GM18526 (cell line): ENCODE data around the gene PGAM1.

Experiments
- POLR2A ChIP-seq: IDR thresholded peaks from 3 replicates; pipeline ENCODE4 v1.6.1; 2011; ENCODE audit not compliant: insufficient read length; ENCODE audit errors: extremely low read depth

PGAM1 gene

GRCh38 chr10:97435211-97435610 lies 9.2 kb downstream of the PGAM1 start:
- TF ChIP-seq POLR2A, result no peak

- no peak for TF ChIP-seq POLR2A
Measured at GRCh38 chr10:97442277-97442676, 16.3 kb downstream of the PGAM1 start.

GRCh38 chr10:97444212-97444611 lies 18.2 kb downstream of the PGAM1 start:
- no peak for TF ChIP-seq POLR2A

GRCh38 chr10:97445357-97445721 lies 19.3 kb downstream of the PGAM1 start:
- TF ChIP-seq POLR2A, result no peak

GRCh38 chr10:97445722-97446639 lies 20.0 kb downstream of the PGAM1 start, which contains the start of the genes EXOSC1 and ZDHHC16:
EXOSC1 (minus strand) TSS chr10:97446006; CDS start chr10:97445985, 21 bp downstream.
ZDHHC16 (plus strand) TSS chr10:97446175; CDS start chr10:97451676, 5,501 bp downstream.
- TF ChIP-seq POLR2A, result peak; percentile 89

- TF ChIP-seq POLR2A, result no peak
Measured at GRCh38 chr10:97450828-97451227, 24.8 kb downstream of the PGAM1 start.

GRCh38 chr10:97451605-97452004 lies 25.6 kb downstream of the PGAM1 start:
- no peak for TF ChIP-seq POLR2A

- TF ChIP-seq POLR2A, result no peak
Measured at GRCh38 chr10:97452352-97452751, 26.4 kb downstream of the PGAM1 start.

GRCh38 chr10:97454330-97455036 lies 28.5 kb downstream of the PGAM1 start:
- TF ChIP-seq POLR2A, result no peak

GRCh38 chr10:97456034-97456685 lies 30.2 kb downstream of the PGAM1 start:
- no peak for TF ChIP-seq POLR2A

GRCh38 chr10:97456686-97457065 lies 30.7 kb downstream of the PGAM1 start:
- no peak for TF ChIP-seq POLR2A

GRCh38 chr10:97459111-97459510 lies 33.1 kb downstream of the PGAM1 start:
- TF ChIP-seq POLR2A, result no peak

GRCh38 chr10:97459933-97460332 lies 33.9 kb downstream of the PGAM1 start:
- TF ChIP-seq POLR2A, result no peak

GRCh38 chr10:97462309-97462708 lies 36.3 kb downstream of the PGAM1 start:
- no peak for TF ChIP-seq POLR2A

GRCh38 chr10:97463363-97464132 lies 37.6 kb downstream of the PGAM1 start:
- no peak for TF ChIP-seq POLR2A
